ENCODE data around the gene COQ3.
"Not testable (repeated sequence)": the region's sequence is repeated elsewhere in the genome, so short reads cannot be mapped to it uniquely, and the experiment has no call there.

The COQ3 gene

GRCh38 chr6:99378636-99379035, 15.4 kb downstream of the COQ3 start:
- peak; percentile 6 for DNase-seq

DNA sequence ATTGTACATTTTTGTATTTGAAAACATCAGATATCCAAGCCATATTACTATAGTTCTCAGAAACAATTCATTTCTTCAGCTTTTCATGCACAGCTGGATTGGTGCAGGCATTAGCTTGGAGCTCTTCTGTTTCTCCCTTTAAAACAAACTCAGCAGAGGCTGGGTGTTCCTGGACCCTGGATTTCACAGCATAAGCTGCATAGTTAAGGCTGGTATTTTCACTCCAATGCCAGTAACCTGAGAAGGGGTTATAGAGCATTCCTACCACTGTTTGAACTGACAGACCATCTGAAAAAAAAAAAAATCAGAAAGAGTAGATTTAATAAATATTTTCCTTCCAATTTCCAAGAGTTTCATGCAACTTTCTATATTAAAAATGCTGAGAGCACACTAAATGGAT, 24.5 kb downstream of the COQ3 start:
- no peak for DNase-seq

GRCh38 chr6:99366852-99367251, 27.1 kb downstream of the COQ3 start:
- DNase-seq, result no peak

DNA sequence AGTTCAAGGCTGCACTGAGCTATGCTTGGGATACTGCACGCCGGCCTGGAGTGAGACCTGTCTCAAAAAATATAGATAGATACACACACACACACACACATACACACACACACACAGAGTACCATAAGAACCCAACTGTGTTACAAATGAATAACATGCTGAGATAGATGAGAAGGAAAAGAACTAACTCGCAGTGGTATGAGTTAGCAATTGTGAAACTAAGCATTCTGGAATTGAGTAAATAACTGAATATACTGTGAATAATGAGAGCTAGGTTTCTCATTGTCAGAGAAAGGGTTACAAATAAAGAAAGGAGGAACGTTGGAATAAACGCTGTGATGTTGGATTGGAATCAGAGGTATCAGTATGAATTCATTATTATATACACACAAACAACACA, 30.0 kb downstream of the COQ3 start:
- DNase-seq, result no peak

- peak; percentile 34 for DNase-seq
These were observed 31.2 kb downstream of the COQ3 start for GRCh38 chr6:99362678-99363268.

GRCh38 chr6:99359800-99360199, 34.2 kb downstream of the COQ3 start:
- no peak for DNase-seq

GRCh38 chr6:99356641-99357040, 37.4 kb downstream of the COQ3 start:
- no peak for DNase-seq

DNA sequence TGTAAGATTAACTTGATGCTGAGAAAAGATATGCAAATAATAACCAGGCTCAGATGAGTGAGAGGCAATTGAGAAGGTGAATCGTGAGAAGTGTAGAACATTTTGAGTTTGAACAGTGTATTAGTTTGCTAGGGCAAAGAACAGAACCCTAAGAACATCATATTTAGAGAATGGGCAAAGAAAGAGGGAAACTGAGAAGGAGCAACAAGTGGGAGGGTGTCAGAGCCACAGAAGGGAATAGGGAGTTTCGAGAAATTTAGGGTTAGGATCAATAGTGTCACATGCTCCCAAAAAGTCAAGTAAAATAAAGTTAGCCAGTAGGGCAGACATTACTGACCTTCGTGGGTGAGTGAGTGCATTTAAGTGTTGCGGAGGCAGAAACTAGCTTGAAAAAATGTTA, 39.0 kb downstream of the COQ3 start:
- no peak for DNase-seq

GRCh38 chr6:99353126-99353525, 40.9 kb downstream of the COQ3 start:
- DNase-seq, result peak; percentile 18

- DNase-seq, result no peak
These were observed 43.4 kb downstream of the COQ3 start for GRCh38 chr6:99350573-99350972.

DNA sequence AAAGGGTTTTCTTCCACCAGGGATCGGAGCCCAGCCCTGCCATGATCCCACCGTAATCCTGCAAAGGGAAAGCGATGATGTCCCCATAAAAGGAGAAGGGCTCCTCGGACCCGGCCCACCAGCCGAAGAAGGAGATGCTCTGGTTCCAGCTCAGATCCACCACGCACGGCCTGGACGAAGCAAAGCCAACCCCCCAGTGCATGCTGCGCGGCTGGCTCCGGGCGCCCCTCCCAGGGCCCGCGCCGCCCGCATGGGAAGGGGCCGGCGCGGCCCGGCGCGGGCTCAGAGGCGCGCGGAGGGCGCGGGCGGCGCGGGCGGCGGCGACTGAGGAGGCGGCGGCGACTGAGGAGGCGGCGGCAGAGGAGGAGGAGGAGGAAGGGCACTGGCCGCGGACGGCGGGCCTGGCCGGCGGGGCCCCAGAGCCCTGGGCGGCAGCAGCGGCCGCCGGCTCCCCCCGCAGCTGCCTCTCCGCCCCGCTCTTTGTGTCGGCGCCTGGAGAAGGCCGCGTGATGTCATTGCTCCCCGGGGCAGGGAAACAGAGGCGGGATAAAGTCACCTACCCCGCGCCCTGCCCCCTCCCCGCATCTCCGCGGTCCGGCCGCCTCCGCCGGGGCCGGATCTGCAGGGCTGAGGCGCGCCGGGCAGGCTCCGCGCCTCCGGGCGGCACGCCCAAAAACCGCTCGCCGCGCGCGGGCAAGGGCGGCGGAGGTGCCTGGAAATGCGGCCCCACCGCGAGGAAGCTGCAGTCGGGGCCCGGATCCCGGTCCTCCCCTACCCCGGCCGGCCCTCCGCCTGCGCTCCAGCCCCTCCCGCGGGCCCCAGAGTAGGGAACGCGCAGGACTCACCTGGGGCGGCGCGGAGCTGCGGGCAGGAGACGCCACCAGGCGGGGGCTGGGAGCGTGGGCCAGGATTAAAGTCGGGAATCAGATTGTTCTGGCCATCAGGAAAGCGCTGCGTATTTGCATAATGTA, 44.5 kb downstream of the COQ3 start, which contains the start of gene FAXC:
FAXC (minus strand) TSS at position 504 of the 971 bp plus-strand sequence; CDS start at position 202, 302 bp downstream.
- DNase-seq, result peak; percentile 17

GRCh38 chr6:99348288-99349170, 45.5 kb downstream of the COQ3 start:
- no peak for DNase-seq

- DNase-seq, result no peak
These were observed 46.2 kb downstream of the COQ3 start for GRCh38 chr6:99347804-99348203.

- no peak for DNase-seq
These were observed 47.4 kb downstream of the COQ3 start for GRCh38 chr6:99346595-99346994.

DNA sequence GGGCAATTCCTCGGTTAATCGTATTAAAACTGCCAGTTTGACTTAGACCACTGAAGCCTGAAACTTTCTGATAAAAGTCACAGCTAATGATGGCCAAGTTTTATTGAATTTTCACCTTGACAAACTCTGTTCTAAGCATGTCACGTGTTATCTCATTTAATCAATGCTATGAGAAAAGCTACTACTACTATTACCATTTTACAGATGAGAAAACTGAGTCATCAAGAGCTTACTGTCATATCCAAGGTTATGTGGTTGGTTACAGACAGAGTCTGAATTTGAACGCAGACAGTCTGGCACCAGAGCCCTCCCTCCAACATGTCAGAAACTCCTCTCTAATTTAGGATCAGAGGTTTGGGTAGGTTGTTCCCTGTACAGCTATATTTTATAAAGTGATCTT, 48.8 kb downstream of the COQ3 start:
- DNase-seq, result no peak

- DNase-seq, result no peak
These were observed 49.7 kb downstream of the COQ3 start for GRCh38 chr6:99344289-99344688.

GRCh38 chr6:99341862-99342455, 52.0 kb downstream of the COQ3 start:
- no peak for DNase-seq

- no peak for DNase-seq
These were observed 55.8 kb downstream of the COQ3 start for GRCh38 chr6:99338188-99338587.

GRCh38 chr6:99335298-99335697, 58.7 kb downstream of the COQ3 start:
- DNase-seq, result not testable (repeated sequence)

- peak; percentile 80 for DNase-seq
These were observed 59.4 kb downstream of the COQ3 start for GRCh38 chr6:99334526-99335127.

GRCh38 chr6:99333068-99333467, 60.9 kb downstream of the COQ3 start:
- DNase-seq, result no peak

DNA sequence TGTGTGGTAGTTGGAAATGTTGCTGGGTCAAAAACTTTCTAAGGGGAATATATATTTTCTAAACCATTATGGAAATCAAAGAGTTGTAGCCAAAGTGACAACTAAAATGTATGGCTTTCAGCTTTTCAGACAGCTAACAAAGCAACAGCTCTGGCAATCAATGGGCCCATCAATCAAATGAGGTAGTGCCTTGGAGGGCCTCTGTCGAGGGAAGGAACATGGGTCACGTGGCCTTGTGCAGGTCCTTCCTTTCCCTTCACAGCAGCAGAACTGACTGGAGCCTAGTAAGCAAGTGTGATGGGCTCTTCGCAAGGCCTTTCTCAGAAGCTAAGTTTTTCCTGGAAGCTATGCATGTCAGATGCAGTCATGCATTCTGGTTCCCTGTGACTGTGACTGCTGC, 62.5 kb downstream of the COQ3 start:
- peak; percentile 7 for DNase-seq
